Right renal pelvis (tissue), 4 donors: Measurements from ENCODE around the gene C12orf43. TPM values are rescaled to one million over a fixed set of nuclear protein-coding genes. Genes with fewer than 3 reads are reported as not detected.

ENCODE experiments used
- DNase-seq, 4 donors: peaks; one replicate each; pipeline ENCODE4 v3.0.0-alpha.2; 2013; ENCODE audit warnings: low read depth in 4 of 4, low spot score in 3 of 4, missing footprints in 1 of 4
- polyA plus RNA-seq, 4 donors: library from polyadenylated mRNA; unstranded; fragments of 120-200 nt; gene quantifications; one replicate each; pipeline ENCODE4 v1.2.1, GENCODE V29; 2013; ENCODE audit not compliant: insufficient read length in 4 of 4

The C12orf43 gene
- polyA plus RNA-seq, 4 donors = 16.5 to 19.2 (median 18.1) TPM

DNA sequence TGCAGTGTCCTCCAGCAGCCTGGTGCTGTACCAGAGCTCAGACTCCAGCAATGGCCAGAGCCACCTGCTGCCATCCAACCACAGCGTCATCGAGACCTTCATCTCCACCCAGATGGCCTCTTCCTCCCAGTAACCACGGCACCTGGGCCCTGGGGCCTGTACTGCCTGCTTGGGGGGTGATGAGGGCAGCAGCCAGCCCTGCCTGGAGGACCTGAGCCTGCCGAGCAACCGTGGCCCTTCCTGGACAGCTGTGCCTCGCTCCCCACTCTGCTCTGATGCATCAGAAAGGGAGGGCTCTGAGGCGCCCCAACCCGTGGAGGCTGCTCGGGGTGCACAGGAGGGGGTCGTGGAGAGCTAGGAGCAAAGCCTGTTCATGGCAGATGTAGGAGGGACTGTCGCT lies 15.2 kb downstream of the C12orf43 start:
- no peak for DNase-seq

DNA sequence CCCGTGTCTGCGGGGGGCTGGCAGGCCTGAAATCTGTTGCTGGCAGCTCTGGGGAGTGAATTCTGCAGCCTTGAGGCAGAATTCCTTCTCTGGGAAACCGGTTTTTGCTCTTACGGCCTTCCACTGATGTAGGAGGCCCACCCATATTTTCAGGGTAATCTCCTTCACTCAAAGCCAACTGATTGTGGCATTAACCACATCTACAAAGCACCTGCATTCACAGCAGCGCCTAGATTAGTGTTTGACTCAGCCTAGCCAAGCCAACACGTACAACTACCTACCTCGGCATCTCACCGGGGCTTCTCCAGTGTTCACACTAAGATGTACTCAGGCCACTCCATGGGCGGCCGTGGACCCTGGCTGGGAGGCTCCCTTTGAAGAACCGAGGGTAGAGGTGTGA lies 15.8 kb downstream of the C12orf43 start:
- no peak for DNase-seq

DNA sequence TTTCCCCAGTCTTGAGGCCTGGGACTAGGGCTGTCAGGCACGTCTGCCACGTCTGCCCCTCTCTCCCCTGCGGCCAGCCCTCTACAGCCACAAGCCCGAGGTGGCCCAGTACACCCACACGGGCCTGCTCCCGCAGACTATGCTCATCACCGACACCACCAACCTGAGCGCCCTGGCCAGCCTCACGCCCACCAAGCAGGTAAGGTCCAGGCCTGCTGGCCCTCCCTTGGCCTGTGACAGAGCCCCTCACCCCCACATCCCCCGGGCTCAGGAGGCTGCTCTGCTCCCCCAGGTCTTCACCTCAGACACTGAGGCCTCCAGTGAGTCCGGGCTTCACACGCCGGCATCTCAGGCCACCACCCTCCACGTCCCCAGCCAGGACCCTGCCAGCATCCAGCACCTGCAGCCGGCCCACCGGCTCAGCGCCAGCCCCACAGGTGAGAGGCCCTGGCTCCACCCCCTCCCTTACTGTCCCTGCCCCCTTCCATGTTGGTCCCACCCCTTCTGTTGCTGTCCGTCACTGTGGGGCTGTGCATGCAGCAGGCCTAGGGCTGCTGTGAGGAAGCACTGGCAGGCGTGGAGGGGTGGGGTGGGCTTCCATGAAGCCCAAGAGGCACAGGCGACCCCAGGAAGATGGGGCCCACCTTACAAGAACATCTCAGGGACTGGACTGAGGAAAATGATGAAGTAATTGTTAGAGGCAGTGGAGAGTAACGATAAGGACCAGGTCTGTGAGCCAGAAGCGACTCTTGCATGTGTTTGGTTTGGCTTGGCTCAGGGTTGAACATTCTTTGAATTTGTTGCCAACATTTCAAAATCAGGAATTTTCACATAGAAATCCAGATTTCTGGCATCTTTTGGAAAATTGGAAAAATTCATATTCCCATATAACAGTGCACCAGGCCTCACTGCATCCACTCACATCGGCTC lies 16.8 kb downstream of the C12orf43 start:
- no peak for DNase-seq

DNA sequence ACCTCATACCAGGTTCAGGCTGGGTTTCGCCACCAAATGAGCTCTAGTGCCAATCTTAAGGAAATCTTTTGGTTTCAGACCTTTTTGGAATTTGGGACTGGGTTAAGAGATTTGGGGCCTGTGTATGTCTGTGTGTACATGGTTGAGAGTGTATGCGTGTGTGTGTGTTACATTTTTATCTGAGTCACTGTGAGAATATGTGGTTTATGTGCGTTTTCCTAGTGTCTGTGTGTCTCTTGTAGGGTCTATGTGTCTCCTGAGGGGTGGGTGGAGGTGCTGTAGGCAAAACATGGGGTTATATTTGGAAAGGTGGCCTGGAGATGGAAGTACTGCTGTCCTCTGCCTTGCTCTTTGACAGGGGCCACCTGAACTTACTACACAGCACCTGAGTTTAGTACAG lies 17.9 kb downstream of the C12orf43 start:
- DNase-seq = no peak

DNA sequence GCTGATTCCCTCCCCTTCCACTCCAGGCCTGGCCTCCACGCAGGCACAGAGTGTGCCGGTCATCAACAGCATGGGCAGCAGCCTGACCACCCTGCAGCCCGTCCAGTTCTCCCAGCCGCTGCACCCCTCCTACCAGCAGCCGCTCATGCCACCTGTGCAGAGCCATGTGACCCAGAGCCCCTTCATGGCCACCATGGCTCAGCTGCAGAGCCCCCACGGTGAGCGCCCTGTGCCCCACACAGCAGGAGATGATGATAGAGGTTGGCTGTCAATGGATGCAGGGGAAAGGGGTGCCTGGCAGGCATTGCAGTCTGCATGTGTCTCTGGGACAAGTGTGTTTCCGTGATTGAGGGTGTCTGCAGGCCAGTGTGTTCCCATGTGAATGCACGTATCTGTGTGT lies 18.8 kb downstream of the C12orf43 start:
- DNase-seq = no peak

DNA sequence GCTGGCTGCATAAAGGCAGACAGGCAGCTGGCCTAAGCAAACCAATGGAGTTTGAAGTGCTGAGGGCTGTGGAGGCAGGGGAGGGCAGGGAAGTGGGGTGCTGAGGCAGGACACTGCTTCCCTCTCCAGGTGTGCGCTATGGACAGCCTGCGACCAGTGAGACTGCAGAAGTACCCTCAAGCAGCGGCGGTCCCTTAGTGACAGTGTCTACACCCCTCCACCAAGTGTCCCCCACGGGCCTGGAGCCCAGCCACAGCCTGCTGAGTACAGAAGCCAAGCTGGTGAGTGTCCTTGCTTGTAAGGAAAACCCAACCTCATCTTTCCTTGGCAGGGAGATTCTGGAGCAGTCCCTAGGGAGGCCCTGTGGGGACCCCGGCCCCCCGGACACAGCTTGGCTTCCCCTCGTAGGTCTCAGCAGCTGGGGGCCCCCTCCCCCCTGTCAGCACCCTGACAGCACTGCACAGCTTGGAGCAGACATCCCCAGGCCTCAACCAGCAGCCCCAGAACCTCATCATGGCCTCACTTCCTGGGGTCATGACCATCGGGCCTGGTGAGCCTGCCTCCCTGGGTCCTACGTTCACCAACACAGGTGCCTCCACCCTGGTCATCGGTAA lies 20.0 kb downstream of the C12orf43 start:
- no peak for DNase-seq

DNA sequence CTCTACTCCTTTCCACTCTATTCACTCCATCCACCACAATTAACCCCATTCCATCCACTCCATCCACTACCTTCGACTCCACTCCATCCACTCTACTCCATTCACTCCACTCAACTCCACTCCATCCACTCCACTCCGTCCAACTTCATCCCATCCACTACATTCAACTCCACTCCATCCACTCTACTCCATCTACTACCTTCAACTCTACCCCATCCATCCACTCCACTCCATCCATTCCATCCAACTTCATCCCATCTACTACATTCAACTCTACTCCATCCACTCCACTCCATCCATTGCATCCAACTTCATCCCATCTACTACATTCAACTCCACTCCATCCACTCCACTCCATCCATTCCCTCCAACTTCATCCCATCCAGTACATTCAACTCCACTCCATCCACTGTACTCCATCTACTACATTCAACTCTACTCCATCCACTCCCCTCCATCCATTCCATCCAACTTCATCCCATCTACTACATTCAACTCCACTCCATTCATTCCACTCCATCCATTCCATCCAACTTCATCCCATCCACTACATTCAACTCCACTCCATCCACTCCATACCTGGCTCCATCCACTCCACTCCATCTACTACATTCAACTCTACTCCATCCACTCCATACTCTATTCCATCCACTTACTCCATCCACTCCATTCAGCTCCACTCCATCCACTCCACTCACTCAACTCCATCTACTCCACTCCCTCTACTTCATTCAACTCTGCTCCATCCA lies 21.5 kb downstream of the C12orf43 start:
- DNase-seq = no peak

DNA sequence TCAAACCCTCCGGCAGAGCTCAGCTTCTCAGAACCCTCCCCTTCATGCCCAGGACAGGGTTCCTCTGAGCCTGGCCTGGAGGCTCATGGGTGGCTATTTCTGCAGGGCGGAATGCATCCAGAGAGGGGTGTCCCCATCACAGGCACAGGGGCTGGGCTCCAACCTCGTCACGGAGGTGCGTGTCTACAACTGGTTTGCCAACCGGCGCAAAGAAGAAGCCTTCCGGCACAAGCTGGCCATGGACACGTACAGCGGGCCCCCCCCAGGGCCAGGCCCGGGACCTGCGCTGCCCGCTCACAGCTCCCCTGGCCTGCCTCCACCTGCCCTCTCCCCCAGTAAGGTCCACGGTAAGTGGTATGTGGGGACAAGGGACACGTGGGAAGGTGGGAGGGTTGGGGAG lies 22.2 kb downstream of the C12orf43 start:
- DNase-seq = no peak

DNA sequence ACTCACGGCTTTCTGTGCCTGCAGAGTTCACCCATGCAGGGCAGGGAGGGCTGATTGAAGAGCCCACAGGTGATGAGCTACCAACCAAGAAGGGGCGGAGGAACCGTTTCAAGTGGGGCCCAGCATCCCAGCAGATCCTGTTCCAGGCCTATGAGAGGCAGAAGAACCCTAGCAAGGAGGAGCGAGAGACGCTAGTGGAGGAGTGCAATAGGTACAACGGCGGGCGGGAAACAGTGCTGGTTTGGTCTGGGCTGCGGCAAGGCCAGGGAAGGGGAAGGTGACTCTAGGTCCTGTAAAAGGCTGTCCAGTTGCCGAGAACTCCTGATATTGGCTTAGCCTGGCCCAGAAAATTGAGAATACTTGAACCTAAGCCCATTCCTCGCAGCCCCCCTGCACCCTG lies 22.8 kb downstream of the C12orf43 start:
- DNase-seq = no peak

DNA sequence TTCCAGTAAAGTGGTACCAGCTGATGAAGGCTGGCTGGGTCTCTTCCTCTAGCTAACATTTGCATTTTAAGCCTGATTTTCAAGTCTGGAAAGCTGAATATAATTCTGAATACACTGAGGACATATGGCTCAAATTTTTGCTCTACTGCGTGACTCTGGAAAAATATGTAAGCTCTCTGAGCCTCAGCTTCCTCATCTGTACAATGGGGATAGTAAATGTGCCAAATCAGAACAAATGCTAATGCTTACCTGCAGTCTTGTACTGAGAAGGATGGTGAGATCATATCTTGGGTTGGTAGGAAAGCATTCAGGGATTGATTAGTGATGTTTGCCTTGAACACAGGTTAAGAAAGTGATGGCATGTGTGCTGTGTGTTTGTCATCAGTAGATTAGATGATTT lies 23.3 kb downstream of the C12orf43 start:
- DNase-seq = no peak

DNA sequence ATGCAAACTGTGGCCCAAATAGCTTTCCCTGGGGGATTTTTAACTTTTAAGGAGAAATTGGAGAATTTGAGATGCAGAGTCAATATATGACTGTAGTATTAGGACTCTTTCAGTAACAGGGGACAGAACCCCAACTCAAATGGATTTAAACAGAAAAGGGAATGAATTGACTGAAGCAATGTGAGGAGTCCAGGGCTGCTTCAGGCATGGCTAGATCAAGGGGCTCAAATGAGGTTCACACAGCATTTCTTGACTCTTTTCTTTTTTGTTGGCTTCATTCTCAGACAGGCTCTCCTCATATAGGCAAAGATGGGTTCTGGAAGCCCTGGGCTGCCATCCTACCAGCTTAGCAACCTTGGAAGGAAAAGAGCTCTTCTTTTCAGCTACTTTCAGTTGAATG lies 24.3 kb downstream of the C12orf43 start:
- DNase-seq = no peak

DNA sequence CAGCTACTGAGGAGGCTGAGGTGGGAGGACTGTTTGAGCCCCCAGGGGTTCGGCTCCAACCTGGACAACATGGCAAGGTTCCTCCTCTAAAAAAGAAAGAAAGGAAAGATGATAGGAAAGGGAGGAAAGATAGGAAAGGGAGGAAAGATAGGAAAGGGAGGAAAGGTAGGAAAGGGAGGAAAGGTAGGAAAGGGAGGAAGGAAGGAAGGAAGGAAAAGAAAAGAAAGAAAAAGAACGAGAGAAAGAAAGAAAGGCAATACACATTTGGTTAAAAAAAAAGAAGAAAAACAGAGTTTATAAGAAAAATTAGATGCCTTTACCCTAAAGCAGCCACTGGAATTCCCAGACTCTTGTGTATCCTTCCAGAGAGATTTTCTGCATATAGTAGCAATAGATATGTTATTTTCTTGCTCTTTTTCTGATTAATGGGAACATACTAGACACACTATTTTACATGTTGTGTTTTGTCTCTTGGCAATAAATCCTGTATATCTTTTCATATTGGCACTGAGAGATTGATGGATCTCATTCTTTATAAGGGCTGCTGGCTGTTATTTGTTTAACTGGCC lies 25.7 kb downstream of the C12orf43 start:
- DNase-seq = no peak

DNA sequence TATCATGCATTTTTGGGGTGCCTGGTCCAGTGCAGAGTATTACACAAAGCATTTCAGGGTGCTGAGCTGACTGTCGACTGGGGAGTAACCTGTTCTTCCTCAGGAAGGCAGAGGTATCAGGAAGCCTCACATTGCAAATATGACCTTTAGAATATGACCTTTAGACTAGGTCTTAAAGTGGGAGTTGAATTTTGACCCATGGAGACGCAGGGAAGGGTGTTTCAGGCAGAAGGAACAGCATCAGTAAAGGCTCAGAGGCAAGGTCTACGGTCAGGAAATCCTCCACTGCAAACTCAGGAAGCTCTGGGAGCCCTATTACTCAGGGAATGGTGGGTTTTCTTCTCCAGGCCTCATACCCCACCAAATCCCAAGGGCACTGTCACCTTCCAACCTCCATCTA lies 26.6 kb downstream of the C12orf43 start:
- no peak for DNase-seq

DNA sequence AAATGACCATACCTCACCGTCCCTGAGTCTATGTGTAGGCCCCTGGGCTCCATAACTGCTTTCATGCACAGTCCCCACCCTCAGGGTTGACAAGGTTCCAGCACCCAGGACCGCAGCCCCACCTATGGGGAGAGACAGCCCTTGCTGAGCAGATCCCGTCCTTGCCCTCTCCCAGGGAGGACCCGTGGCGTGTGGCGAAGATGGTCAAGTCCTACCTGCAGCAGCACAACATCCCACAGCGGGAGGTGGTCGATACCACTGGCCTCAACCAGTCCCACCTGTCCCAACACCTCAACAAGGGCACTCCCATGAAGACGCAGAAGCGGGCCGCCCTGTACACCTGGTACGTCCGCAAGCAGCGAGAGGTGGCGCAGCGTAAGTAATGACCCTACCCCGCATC lies 27.6 kb downstream of the C12orf43 start:
- DNase-seq = no peak

DNA sequence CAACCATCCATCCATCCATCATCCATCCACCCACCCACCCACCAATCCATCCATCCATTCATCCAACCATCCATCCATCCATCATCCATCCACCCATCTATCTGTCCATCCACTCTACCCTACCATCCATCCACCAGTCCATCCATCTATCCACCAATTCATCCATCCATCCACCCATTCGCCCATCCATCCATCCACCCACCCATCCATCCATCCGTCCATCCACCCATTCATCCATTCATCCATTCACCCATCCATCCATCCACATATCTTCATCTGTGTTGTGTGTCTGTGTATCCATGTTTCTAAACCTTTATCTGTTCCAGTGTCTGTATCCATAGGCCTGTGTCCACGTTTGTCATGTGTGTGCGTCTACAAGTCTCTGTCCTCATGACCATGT lies 28.1 kb downstream of the C12orf43 start:
- no peak for DNase-seq

DNA sequence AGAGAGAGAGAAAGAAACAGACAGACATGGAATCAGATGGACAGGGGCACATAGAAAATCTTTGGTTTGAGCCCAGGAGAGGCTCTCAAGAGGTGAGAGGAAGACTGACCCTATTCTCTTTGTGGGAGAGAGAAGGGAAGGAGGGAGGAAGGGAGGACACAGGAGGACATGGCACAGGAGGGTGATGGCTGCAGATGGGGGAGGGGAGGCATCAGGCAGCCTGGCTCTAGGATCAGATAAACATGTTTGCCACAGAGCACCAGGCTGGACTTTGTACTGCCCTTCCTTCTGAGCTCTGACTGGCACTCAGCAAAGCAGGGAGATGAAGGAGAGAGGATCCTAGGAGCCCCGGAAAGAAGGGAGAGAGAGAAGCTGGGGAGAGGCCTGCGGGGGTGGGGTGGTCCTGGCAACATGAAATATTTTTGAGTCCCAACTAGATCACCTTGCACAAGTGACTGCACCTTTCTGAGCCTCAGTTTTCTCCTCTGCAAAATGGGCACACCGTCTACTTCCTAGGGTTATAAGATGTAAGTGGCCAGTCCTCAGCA lies 31.9 kb downstream of the C12orf43 start:
- no peak for DNase-seq

DNA sequence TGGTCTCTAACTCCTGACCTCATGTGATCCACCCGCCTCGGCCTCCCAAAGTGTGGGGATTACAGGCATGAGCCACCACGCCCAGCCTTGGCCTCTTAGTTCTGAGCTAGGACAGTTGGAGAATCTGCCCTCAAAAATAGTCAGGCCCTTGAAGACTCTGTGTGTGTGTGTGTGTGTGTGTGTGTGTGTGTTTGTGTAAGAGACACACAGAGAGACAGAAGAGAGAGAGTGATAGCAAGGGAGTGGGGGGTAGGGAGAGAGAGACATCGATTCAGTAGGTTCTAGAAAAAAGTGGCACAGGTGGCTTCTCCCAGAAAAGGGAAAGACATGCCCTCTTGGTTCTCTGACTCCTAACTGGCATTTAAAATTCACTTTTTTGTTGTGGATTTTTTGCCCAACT lies 32.5 kb downstream of the C12orf43 start:
- DNase-seq = no peak

DNA sequence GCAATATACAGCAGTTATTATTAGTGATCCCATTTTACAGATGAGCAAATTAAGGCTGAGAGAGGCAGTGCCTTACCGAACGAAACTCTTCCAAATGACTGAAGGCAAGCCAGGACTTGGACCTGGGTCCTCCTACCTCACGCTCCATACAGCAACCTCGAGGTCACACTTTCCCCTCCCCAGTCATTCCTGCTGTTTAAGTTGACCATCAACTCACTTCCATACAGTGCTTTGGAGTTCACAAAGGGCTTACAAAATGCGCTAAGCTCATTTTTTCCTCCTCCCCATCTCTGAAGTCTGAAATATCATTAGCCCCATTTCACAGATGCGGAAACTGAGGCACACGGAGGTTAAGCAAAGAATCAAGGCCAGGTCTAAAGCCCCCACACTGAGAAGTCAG lies 33.6 kb downstream of the C12orf43 start:
- DNase-seq = no peak

DNA sequence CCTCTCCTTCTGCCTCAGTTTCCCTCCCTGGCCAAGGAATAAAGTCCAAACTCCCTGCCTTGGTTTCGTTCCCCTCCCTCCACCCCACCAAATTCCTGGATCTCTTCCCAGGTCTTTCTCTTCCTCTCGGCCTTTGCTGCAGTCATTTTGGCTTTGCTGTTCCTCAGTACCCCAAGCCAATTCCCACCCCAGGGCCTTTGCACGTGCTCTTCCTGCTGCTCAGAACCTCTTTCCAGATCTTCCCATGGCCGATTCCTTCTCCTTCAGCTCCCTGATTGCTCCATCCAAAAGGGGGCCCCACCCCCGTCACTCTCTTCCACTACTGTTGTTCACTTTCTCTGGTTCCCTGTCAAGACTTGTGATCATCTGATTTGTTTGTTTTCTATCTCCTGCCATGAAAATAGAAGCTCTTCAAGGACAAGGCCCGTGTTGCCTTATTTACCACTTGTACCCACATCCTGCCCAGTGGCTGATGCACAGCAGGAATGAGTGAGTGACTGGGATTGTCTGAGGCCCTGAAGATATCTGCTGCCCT lies 34.8 kb downstream of the C12orf43 start:
- no peak for DNase-seq

DNA sequence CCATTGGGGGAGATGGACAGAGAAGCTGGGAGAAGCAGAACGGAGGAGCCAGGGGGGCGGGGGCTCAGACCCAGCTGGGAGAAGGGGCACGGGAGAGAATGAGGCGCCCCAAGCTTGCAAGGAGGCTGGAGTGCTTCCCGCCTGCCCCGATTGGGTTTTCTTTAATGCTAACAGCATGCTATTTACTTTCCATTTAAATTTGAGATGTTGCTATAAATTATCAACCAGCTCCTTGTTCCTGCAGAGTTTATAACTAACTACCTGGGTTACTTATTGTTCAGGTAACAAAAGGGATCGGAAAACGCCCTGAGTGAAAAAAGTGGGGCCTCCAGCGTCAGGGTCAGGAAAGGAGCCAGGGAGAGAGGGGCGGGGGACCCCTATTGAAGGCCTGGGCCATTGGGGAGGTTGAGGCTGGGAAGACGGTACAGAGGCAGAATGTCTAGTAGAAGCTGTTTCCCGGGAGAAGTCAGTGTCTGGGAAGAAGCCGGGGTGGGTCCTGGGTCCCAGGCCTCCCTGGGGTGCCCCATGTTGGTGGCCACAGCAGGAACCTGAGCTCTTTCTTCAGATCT lies 35.4 kb downstream of the C12orf43 start:
- DNase-seq = peak in 1 of 4 donors; percentile 60
